Esophagus squamous epithelium (tissue), 4 donors: ENCODE results near the gene CHRNG.

Source experiments
- POLR2A ChIP-seq, 4 donors: fragments of 450-650 bp; IDR thresholded peaks; one replicate each; pipeline ENCODE4 v1.6.1; 2017; ENCODE audit warnings: antibody characterized with exemption in 4 of 4, mild to moderate bottlenecking in 4 of 4, moderate library complexity in 3 of 4
- TF ChIP-seq, protein P1 (sequence below), 6 experiments: fragments of 450-650 bp in 4 of 6; fragments of 200-600 bp in 2 of 6; sonication (generic) in 2 of 6; IDR thresholded peaks; one replicate each; pipeline ENCODE4 v1.5.1; 2016 to 2019; ENCODE audit warnings: antibody characterized with exemption in 6 of 6, mild to moderate bottlenecking in 4 of 6, moderate library complexity in 4 of 6

DNA sequence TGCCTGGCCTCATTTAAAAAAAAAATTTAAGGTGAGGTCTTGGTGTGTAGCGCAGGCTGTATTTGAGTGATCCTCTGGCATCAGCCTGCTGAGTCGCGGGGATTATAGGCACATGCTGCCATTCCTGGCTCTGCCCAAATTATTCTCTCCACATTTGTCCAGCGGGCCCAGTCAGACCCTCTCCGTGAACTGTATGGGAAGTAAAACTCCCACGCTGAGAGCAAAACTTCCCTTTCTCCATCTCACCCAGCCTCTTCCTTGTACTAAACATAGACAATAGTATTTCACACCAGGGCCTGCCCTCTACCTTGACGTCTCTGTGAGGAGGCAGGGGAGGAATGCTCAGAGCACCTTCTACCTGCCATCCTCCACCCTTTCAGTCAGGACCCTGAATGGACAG, 48.0 kb downstream of the CHRNG start:
- TF ChIP-seq POLR2A (IDR thresholded peaks at IDR 0.05), result no peak
- TF ChIP-seq, protein P1, sequence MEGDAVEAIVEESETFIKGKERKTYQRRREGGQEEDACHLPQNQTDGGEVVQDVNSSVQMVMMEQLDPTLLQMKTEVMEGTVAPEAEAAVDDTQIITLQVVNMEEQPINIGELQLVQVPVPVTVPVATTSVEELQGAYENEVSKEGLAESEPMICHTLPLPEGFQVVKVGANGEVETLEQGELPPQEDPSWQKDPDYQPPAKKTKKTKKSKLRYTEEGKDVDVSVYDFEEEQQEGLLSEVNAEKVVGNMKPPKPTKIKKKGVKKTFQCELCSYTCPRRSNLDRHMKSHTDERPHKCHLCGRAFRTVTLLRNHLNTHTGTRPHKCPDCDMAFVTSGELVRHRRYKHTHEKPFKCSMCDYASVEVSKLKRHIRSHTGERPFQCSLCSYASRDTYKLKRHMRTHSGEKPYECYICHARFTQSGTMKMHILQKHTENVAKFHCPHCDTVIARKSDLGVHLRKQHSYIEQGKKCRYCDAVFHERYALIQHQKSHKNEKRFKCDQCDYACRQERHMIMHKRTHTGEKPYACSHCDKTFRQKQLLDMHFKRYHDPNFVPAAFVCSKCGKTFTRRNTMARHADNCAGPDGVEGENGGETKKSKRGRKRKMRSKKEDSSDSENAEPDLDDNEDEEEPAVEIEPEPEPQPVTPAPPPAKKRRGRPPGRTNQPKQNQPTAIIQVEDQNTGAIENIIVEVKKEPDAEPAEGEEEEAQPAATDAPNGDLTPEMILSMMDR (IDR thresholded peaks at IDR 0.05), result no peak
